HepG2 (cell line): Measurements from ENCODE around the gene C1QTNF1. TPM values are rescaled to one million over a fixed set of nuclear protein-coding genes. Genes with fewer than 3 reads are reported as not detected.

Experiments
- AGO2 ChIP-seq: fragments of 200-400 bp; formaldehyde crosslinking; optimal IDR thresholded peaks from 2 replicates; pipeline ENCODE3; 2017; ENCODE audit warnings: mild to moderate bottlenecking, low read depth, low read length, moderate library complexity
- FLYWCH1 ChIP-seq: sonication (generic); formaldehyde crosslinking; IDR thresholded peaks from 2 replicates; pipeline ENCODE4 v1.8.1; 2023; ENCODE audit warnings: mild to moderate bottlenecking, missing genetic modification reagents
- GABPA ChIP-seq, 2 experiments: IDR thresholded peaks; 2 replicates each; pipeline ENCODE4 v1.6.1; 2011 to 2016; ENCODE audit warnings: low read depth in 2 of 2, low read length in 1 of 2, missing biosample characterization in 1 of 2, missing genetic modification characterization in 1 of 2
- GZF1 ChIP-seq: sonication (generic); formaldehyde crosslinking; IDR thresholded peaks from 2 replicates; pipeline ENCODE4 v1.5.1; 2020; ENCODE audit warnings: mild to moderate bottlenecking, missing genetic modification reagents
- HNF4A ChIP-seq: sonication (generic); formaldehyde crosslinking; IDR thresholded peaks from 2 replicates; pipeline ENCODE4 v1.4.0; 2020; ENCODE audit warnings: missing genetic modification reagents
- IKZF1 ChIP-seq: fragments of 450-650 bp; IDR thresholded peaks from 2 replicates; pipeline ENCODE4 v1.7.1; 2016
- JUND ChIP-seq: sonication (generic); formaldehyde crosslinking; IDR thresholded peaks from 2 replicates; pipeline ENCODE4 v1.8.0; 2022; ENCODE audit warnings: mild to moderate bottlenecking, missing genetic modification reagents
- MAFF ChIP-seq: IDR thresholded peaks from 2 replicates; pipeline ENCODE4 v1.6.1; 2011; ENCODE audit warnings: low read depth, low read length, improper control_type of control experiment
- MEIS1 ChIP-seq: sonication (generic); formaldehyde crosslinking; IDR thresholded peaks from 2 replicates; pipeline ENCODE4 v1.9.0; 2021; ENCODE audit warnings: mild to moderate bottlenecking, missing genetic modification reagents, moderate library complexity, borderline replicate concordance
- SRY ChIP-seq: sonication (generic); formaldehyde crosslinking; IDR thresholded peaks from 2 replicates; pipeline ENCODE4 v1.8.0; 2022; ENCODE audit warnings: mild to moderate bottlenecking, missing genetic modification reagents
- TBP ChIP-seq: sonication (generic); formaldehyde crosslinking; IDR thresholded peaks from 2 replicates; pipeline ENCODE4 v1.5.0; 2020; ENCODE audit warnings: missing genetic modification reagents
- ZFP37 ChIP-seq: sonication (generic); formaldehyde crosslinking; IDR thresholded peaks from 2 replicates; pipeline ENCODE4 v1.4.0; 2020; ENCODE audit warnings: missing genetic modification reagents, borderline replicate concordance
- ZNF138 ChIP-seq: sonication (generic); formaldehyde crosslinking; IDR thresholded peaks from 2 replicates; pipeline ENCODE4 v1.5.0; 2020; ENCODE audit warnings: mild to moderate bottlenecking, low read depth, missing genetic modification reagents
- ZNF232 ChIP-seq: sonication (generic); formaldehyde crosslinking; IDR thresholded peaks from 2 replicates; pipeline ENCODE4 v1.4.0; 2020; ENCODE audit warnings: missing genetic modification reagents, borderline replicate concordance
- ZNF354B ChIP-seq: sonication (generic); formaldehyde crosslinking; IDR thresholded peaks from 2 replicates; pipeline ENCODE4 v1.8.0; 2022; ENCODE audit warnings: mild to moderate bottlenecking, missing genetic modification reagents
- ZNF44 ChIP-seq: sonication (generic); formaldehyde crosslinking; IDR thresholded peaks from 2 replicates; pipeline ENCODE4 v1.5.1; 2020; ENCODE audit warnings: mild to moderate bottlenecking, missing genetic modification reagents
- ZNF549 ChIP-seq: sonication (generic); formaldehyde crosslinking; IDR thresholded peaks from 2 replicates; pipeline ENCODE4 v1.5.0; 2020; ENCODE audit warnings: missing genetic modification reagents
- ZNF550 ChIP-seq: sonication (generic); formaldehyde crosslinking; IDR thresholded peaks from 2 replicates; pipeline ENCODE4 v1.4.0; 2020; ENCODE audit warnings: mild to moderate bottlenecking, missing genetic modification reagents, borderline replicate concordance
- ZNF552 ChIP-seq: sonication (generic); formaldehyde crosslinking; IDR thresholded peaks from 2 replicates; pipeline ENCODE4 v1.9.0; 2022; ENCODE audit warnings: missing genetic modification reagents, mild to moderate bottlenecking, borderline replicate concordance
- ZNF841 ChIP-seq: sonication (generic); formaldehyde crosslinking; IDR thresholded peaks from 2 replicates; pipeline ENCODE4 v1.8.1; 2023; ENCODE audit warnings: missing genetic modification reagents, borderline replicate concordance
- ZSCAN22 ChIP-seq: sonication (generic); formaldehyde crosslinking; IDR thresholded peaks from 2 replicates; pipeline ENCODE4 v1.4.0; 2020; ENCODE audit warnings: mild to moderate bottlenecking, missing genetic modification reagents
- polyA plus RNA-seq, 8 experiments: library from polyadenylated mRNA; depleted of rRNA in 3 of 8; stranded (reverse) in 7 of 8; unstranded in 1 of 8; fragments of >200 nt; fragmentation: Illumina TruSeq in 4 of 8; extraction: Trizol in 4 of 8; gene quantifications; 2 replicates each; pipeline versions ENCODE4 v1.2.1 to v1.2.3, GENCODE V29; 2011 to 2016; ENCODE audit warnings: low read depth in 4 of 8, missing spikeins in 1 of 8, mixed read lengths in 1 of 8; ENCODE audit not compliant: insufficient read depth in 1 of 8
- total RNA-seq, 5 experiments: library from RNA; depleted of rRNA; stranded (reverse); fragments of >200 nt; fragmentation: Illumina TruSeq; extraction: Trizol; gene quantifications; 2 replicates each; pipeline ENCODE4 v1.2.3, GENCODE V29; 2016; ENCODE audit warnings: low read depth in 1 of 5
- TF ChIP-seq, protein P1 (sequence below): IDR thresholded peaks from 2 replicates; pipeline ENCODE4 v1.6.1; 2012; ENCODE audit warnings: inconsistent platforms
- TF ChIP-seq, protein P2 (sequence below): sonication (generic); formaldehyde crosslinking; IDR thresholded peaks from 2 replicates; pipeline ENCODE4 v1.4.0; 2020; ENCODE audit warnings: mild to moderate bottlenecking, missing genetic modification reagents
- TF ChIP-seq, protein P3 (sequence below): sonication (generic); formaldehyde crosslinking; conservative IDR thresholded peaks from 2 replicates; pipeline ENCODE4 v1.8.0; 2022; ENCODE audit warnings: mild to moderate bottlenecking, moderate library complexity, missing genetic modification reagents
- TF ChIP-seq, protein P4 (sequence below): sonication (generic); formaldehyde crosslinking; IDR thresholded peaks from 2 replicates; pipeline ENCODE4 v1.4.0; 2020; ENCODE audit warnings: missing genetic modification reagents, low read depth, mild to moderate bottlenecking, borderline replicate concordance
- TF ChIP-seq, protein P5 (sequence below): IDR thresholded peaks from 2 replicates; pipeline ENCODE4 v1.6.1; 2016; ENCODE audit warnings: mild to moderate bottlenecking
- TF ChIP-seq, protein P6 (sequence below): sonication (generic); formaldehyde crosslinking; conservative IDR thresholded peaks from 2 replicates; pipeline ENCODE4 v1.4.0; 2020; ENCODE audit warnings: missing genetic modification reagents

The C1QTNF1 gene
- total and polyA plus RNA-seq, 2 of the 13 experiments (the other 11 are each of a cell fraction or from before 2014, with no cell fraction given): 0.18 to 0.86 TPM

DNA sequence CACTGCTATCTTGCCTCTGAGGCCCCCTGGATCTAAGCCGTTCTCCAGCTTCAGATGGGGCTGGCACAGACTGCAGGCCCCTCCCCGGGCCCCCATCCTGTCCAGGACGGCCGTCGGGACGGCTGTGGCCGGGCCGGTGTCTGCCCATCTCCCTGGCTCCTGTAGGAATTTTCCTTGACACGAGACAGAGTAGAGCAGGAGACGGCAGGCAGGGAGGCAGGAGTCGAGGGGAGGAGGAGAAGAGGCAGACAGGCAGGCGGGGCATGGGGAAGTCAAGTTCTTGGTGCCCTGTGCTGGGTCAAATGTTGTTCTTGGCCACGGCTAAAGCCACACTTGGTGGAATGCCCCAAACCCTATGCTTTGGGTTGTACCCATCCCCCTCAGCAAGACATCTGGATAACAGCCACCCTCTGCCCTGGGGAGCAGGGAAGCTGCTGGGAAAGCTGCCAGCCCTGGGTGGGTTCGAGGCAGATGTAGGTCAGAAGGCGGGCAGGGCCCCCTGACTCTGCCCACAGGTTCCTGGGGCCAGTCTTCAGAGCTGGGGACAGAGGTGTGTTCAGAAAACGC, 4.0 kb downstream of the C1QTNF1 start (continued):
- TF ChIP-seq JUND (CRISPR knock-in tag): no peak
- TF ChIP-seq AGO2: peak; percentile 13
- TF ChIP-seq ZNF549: no peak
- TF ChIP-seq HNF4A (CRISPR knock-in tag): no peak
- TF ChIP-seq, protein P1, sequence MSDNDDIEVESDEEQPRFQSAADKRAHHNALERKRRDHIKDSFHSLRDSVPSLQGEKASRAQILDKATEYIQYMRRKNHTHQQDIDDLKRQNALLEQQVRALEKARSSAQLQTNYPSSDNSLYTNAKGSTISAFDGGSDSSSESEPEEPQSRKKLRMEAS: no peak
- TF ChIP-seq MAFF: no peak
- no peak for TF ChIP-seq FLYWCH1 (CRISPR knock-in tag)
- no peak for TF ChIP-seq TBP (CRISPR knock-in tag)
- no peak for TF ChIP-seq ZFP37 (CRISPR knock-in tag)
- TF ChIP-seq IKZF1: no peak
- TF ChIP-seq, protein P2, sequence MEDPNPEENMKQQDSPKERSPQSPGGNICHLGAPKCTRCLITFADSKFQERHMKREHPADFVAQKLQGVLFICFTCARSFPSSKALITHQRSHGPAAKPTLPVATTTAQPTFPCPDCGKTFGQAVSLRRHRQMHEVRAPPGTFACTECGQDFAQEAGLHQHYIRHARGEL (CRISPR knock-in tag): no peak
- TF ChIP-seq ZNF232 (CRISPR knock-in tag): peak; percentile 18; the same call in 1 of the 2 replicates
- TF ChIP-seq SRY: no peak
- TF ChIP-seq, protein P3, sequence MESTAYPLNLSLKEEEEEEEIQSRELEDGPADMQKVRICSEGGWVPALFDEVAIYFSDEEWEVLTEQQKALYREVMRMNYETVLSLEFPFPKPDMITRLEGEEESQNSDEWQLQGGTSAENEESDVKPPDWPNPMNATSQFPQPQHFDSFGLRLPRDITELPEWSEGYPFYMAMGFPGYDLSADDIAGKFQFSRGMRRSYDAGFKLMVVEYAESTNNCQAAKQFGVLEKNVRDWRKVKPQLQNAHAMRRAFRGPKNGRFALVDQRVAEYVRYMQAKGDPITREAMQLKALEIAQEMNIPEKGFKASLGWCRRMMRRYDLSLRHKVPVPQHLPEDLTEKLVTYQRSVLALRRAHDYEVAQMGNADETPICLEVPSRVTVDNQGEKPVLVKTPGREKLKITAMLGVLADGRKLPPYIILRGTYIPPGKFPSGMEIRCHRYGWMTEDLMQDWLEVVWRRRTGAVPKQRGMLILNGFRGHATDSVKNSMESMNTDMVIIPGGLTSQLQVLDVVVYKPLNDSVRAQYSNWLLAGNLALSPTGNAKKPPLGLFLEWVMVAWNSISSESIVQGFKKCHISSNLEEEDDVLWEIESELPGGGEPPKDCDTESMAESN (CRISPR knock-in tag): no peak
- TF ChIP-seq GZF1 (CRISPR knock-in tag): no peak
- TF ChIP-seq GABPA (IDR thresholded peaks at IDR 0.05; ENCODE audit: low read depth, low read length): no peak
- TF ChIP-seq GABPA (CRISPR knock-in tag; IDR thresholded peaks at IDR 0.05; ENCODE audit: low read depth): no peak
- TF ChIP-seq, protein P4, sequence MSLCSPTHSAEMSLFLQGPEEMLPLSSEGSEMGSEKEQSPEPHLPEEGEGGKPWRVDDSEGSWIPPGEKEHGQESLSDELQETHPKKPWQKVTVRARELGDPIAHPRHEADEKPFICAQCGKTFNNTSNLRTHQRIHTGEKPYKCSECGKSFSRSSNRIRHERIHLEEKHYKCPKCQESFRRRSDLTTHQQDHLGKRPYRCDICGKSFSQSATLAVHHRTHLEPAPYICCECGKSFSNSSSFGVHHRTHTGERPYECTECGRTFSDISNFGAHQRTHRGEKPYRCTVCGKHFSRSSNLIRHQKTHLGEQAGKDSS (CRISPR knock-in tag): no peak
- TF ChIP-seq ZNF354B (CRISPR knock-in tag): no peak
- TF ChIP-seq, protein P5, sequence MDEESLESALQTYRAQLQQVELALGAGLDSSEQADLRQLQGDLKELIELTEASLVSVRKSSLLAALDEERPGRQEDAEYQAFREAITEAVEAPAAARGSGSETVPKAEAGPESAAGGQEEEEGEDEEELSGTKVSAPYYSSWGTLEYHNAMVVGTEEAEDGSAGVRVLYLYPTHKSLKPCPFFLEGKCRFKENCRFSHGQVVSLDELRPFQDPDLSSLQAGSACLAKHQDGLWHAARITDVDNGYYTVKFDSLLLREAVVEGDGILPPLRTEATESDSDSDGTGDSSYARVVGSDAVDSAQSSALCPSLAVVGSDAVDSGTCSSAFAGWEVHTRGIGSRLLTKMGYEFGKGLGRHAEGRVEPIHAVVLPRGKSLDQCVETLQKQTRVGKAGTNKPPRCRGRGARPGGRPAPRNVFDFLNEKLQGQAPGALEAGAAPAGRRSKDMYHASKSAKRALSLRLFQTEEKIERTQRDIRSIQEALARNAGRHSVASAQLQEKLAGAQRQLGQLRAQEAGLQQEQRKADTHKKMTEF (CRISPR knock-in tag): peak; percentile 47; the same call in 1 of the 2 replicates
- no peak for TF ChIP-seq ZNF552 (CRISPR knock-in tag)
- 0 out of 2 replicates have a peak, but pooled peaks have one; percentile 64 for TF ChIP-seq ZNF44 (CRISPR knock-in tag)
- TF ChIP-seq, protein P6, sequence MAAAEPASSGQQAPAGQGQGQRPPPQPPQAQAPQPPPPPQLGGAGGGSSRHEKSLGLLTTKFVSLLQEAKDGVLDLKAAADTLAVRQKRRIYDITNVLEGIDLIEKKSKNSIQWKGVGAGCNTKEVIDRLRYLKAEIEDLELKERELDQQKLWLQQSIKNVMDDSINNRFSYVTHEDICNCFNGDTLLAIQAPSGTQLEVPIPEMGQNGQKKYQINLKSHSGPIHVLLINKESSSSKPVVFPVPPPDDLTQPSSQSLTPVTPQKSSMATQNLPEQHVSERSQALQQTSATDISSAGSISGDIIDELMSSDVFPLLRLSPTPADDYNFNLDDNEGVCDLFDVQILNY: no peak
- TF ChIP-seq ZNF550 (CRISPR knock-in tag): no peak
- TF ChIP-seq ZNF841 (CRISPR knock-in tag): no peak
- no peak for TF ChIP-seq ZNF138 (CRISPR knock-in tag)
- TF ChIP-seq ZSCAN22 (CRISPR knock-in tag): no peak
- TF ChIP-seq MEIS1: peak; percentile 36; the same call in 1 of the 2 replicates
